Medulla oblongata (tissue), 1 donor: ENCODE data around the gene DGKZ.
"Not testable (repeated sequence)": the region's sequence is repeated elsewhere in the genome, so short reads cannot be mapped to it uniquely, and the experiment has no call there.

Experiments used
- DNase-seq: peaks from one replicate; pipeline ENCODE4 v3.0.0-alpha.2; 2015; ENCODE audit errors: extremely low spot score

The DGKZ gene

GRCh38 chr11:46366260-46366659 lies 19.0 kb downstream of the DGKZ start:
- no peak for DNase-seq

DNA sequence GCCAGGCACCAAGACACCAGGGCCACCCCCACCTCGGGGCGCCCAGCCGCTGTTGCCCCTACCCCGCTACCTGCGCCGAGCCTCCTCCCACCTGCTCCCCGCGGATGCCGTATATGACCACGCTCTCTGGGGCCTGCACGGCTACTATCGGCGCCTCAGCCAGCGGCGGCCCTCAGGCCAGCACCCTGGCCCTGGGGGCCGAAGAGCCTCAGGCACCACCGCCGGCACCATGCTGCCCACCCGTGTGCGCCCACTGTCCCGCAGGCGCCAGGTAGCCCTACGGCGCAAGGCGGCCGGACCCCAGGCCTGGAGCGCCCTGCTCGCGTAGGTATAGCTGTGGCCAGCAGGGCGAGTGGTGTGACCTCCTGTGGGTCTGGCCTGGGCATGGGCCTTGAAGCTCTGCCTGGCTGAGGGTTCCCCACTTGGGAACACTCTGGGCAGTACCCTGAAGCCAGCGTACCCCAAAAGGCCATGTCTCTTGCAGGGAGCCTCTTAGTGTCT lies 19.4 kb downstream of the DGKZ start:
- DNase-seq: no peak

DNA sequence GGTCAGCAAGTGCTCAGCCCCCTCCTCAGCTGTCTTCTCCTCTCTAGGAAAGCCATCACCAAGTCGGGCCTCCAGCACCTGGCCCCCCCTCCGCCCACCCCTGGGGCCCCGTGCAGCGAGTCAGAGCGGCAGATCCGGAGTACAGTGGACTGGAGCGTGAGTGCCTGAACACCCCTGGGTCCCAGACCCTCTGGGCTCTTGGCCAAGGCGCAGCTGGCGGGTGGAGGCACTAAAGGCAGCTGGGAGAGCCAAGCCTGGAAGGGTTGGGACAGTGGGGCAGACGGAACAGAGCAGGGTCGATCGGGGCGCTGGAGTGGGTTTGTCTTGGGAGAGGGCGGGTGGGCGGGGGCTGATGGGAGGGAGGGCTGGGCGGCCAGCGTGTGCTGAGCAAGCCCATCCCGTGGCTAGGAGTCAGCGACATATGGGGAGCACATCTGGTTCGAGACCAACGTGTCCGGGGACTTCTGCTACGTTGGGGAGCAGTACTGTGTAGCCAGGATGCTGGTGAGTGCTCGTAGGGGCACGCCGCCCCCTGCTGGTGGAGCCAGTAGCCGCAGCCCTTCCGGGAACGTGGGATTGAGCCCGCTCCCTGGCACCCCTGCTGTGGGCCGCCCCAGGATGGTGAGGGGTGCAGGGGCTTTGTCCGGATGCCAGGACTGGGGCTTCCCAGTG lies 20.1 kb downstream of the DGKZ start:
- DNase-seq: peak; percentile 72

GRCh38 chr11:46367916-46368267 lies 20.6 kb downstream of the DGKZ start:
- DNase-seq: no peak

DNA sequence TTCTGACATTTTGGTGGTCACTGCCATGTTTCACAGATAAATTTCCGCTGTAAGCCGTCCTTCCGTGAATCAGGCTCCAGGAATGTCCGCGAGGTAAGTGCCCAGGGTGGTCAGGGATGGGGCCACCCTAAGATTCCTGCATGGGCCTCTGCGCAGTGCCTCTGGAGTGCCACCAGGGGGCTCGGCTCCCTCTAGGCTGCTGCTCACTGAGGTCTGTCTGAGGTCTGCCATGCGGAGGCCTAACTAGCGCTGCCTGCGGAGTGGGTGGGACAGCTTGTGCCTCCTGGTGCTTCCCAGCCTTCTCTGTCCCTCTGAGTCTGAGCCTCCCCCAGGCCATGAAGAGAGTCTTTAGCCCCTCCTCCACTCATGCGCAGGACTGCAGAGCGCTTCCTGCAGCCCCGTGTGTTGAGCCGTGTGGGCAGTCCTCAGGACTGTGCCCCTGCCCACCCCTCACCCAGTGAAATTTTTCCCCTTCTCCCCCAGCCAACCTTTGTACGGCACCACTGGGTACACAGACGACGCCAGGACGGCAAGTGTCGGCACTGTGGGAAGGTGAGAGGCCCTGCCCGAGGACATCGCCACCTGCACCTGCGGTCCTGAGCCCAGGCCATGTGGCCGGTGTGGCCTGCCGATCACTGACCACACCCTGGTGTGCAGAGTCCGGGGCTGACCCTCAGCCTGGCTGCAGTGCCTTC lies 22.3 kb downstream of the DGKZ start:
- no peak for DNase-seq

DNA sequence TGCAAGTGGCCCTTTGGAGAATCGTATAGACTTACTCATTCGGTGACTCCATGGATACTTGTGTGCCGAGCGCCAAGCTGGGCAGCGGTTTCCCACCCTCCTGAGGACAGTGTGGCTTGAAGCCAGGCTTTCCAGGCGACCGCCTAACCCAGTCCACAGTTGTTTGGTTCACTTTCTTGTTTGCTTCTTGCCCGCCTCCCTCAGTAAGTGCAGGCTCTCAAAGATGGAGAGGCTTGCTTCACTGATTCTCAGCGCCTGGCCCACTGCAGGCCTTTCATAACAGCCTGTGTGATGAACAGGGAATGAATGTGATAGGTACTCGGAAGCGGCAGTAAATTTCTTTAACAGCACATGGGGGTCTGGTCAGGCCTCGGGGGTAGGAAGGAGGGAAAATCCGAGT lies 23.0 kb downstream of the DGKZ start:
- no peak for DNase-seq

DNA sequence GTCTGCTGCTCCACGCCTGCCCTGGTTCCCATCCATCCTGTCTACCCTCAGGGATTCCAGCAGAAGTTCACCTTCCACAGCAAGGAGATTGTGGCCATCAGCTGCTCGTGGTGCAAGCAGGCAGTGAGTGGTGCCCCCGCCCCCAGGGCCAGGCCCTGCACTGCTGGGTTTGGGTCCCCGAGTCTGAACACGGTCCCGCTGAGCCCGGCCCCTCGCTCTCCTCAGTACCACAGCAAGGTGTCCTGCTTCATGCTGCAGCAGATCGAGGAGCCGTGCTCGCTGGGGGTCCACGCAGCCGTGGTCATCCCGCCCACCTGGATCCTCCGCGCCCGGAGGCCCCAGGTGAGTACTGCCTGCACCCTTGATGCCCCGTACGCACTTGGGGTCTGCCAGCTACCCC lies 24.0 kb downstream of the DGKZ start:
- not testable (repeated sequence) for DNase-seq

- DNase-seq: no peak
Observed at GRCh38 chr11:46372086-46372485, 24.8 kb downstream of the DGKZ start.

GRCh38 chr11:46372501-46372900 lies 25.2 kb downstream of the DGKZ start:
- DNase-seq: not testable (repeated sequence)

DNA sequence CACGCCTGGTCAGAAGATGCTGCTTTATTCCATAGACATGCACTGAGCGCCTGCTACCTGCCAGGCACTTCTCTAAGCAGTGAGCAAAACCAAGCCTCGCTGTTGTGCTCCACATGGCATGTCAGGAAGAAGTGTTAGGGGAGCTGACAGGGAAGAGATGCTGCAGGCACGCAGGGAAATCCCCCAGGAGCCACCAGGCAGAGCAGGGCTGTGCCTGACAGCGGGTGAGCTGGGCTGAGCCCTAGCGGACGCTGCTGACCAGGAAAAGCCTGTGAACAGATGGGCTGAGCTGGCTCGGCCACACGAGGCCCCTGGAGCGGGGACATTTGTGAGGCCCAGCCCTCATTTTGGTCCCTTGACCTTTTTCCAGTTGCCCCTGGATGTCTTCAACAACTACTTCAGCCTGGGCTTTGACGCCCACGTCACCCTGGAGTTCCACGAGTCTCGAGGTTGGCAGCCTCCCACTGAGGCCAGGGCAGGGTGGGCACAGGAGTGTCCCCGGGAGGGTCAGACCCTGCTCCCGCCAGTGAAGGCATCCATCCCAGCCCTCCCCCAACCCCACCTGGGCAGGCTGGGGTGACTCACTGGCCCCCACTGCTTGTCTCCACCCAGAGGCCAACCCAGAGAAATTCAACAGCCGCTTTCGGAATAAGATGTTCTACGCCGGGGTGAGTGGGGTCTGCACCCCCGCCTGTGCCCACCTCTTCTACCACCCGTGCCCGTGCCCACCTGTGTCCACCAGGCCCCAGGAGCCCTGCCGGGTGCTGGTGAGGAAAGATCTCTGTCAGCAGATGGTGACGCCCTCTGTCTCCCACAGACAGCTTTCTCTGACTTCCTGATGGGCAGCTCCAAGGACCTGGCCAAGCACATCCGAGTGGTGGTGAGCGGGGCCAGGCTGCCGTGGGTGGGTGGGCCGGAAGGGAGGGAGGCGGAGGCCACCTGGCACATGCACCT lies 26.8 kb downstream of the DGKZ start:
- DNase-seq: no peak

- no peak for DNase-seq
Observed at GRCh38 chr11:46374815-46375214, 27.6 kb downstream of the DGKZ start.

DNA sequence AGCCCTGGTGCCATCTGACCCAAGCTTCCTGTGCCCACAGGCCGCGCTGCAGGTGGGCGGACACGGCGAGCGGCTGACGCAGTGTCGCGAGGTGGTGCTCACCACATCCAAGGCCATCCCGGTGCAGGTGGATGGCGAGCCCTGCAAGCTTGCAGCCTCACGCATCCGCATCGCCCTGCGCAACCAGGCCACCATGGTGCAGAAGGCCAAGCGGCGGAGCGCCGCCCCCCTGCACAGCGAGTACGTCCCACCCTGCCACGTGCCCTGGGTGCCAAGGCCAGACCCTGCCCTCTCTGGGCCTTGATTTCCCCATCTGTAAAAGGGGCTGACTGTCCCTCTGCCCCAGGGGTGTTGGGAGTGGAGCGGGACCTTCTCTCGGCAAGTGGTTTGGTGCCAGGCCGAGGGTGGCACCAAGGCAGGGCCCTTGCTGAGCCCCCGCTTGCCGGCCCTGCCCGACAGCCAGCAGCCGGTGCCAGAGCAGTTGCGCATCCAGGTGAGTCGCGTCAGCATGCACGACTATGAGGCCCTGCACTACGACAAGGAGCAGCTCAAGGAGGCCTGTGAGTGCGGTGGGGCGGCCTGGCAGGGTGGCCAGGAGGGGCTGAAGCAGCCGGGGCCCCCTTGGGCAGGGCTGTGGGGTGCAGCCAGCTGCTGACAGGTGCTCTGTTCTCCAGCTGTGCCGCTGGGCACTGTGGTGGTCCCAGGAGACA lies 28.3 kb downstream of the DGKZ start:
- DNase-seq: no peak

DNA sequence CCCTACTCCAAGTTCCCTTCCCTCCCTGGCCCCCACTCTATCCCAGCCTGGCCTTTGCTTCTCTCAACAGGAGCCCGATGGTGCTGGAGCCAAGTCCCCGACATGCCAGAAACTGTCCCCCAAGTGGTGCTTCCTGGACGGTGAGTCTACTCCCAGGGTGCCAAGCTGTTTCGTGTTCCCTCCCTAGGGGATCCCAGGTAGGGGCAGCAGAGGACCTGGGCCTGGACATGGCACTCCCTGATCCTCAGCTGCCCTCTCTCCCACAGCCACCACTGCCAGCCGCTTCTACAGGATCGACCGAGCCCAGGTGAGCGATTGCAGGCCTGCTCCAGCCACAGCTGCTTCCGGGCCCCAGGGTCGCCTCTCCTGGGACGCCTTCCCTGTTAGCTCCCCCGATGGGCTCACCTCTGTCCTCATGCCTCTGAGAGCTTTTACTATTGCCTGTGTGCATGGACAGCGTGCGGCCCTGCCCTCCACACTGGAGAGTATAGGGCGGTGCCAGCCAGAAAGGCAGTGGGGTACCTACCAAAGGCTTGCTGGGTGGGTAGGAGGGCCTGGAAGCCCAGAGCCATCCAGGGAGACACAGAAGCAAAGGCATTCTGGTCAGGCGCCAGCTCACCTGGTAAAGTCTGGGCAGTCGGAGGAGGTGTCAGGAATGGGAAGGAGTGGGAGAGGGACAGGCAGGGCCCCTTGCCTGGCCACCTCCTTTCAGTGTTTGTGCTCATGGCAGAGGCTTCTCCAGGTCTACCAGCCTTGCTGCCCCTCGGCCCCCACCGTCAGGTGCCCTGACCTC lies 29.2 kb downstream of the DGKZ start:
- no peak for DNase-seq

DNA sequence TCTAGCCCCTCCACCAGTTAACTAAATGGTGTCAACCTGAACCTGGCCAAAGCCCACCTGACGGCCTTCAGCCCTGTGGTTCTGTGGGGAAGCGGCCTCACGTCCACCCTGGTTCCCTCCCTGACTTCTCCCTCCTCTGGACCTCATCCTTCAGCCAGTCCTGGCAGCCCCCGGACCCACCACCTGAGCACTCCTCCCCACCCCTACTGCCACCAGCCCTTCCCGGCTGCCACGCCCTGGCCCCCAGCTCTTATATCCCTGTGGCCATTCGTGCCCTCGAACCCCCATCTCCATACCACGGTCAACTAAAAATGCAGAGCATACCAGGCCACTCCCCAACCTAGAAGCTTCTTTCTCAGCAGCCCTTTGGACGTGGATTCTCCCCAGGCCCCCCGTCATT lies 30.0 kb downstream of the DGKZ start:
- no peak for DNase-seq

GRCh38 chr11:46377831-46378230 lies 30.6 kb downstream of the DGKZ start:
- no peak for DNase-seq

DNA sequence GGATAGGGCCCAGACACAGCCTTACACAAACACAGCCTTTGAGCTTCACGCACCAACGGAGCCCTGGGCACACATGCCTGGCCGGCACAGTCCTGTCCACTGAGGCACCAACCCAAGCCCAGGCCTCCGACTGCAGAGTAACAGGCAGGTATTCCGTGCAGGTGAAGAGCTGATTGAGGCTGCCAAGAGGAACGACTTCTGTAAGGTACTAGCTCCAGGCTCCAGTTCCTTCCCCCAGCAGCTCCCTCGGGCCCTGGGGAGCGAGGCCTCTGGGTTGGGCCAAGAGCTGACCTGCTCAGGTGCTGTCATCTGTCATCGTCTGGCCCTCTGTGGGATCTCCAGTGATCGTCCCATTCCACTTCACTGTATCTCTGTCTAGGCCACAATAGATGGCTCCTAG lies 31.0 kb downstream of the DGKZ start:
- no peak for DNase-seq

- DNase-seq: no peak
Observed at GRCh38 chr11:46378811-46379481, 31.7 kb downstream of the DGKZ start.

DNA sequence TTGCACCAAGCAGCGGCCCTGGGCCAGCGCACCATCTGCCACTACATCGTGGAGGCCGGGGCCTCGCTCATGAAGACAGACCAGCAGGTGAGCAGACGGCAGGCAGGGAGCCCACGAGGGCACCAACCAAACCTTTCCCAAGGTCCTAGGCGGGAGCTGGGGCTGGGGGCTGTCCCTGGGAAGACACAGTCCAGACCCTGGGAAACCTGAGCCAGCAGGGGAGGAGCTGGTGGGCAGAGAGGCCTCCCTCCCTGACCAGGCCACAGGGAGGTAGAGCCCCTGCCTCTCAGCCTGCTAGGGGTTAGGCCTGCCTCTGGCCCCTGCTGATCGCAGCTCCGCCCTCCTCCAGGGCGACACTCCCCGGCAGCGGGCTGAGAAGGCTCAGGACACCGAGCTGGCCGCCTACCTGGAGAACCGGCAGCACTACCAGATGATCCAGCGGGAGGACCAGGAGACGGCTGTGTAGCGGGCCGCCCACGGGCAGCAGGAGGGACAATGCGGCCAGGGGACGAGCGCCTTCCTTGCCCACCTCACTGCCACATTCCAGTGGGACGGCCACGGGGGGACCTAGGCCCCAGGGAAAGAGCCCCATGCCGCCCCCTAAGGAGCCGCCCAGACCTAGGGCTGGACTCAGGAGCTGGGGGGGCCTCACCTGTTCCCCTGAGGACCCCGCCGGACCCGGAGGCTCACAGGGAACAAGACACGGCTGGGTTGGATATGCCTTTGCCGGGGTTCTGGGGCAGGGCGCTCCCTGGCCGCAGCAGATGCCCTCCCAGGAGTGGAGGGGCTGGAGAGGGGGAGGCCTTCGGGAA lies 32.4 kb downstream of the DGKZ start:
- DNase-seq: not testable (repeated sequence)

DNA sequence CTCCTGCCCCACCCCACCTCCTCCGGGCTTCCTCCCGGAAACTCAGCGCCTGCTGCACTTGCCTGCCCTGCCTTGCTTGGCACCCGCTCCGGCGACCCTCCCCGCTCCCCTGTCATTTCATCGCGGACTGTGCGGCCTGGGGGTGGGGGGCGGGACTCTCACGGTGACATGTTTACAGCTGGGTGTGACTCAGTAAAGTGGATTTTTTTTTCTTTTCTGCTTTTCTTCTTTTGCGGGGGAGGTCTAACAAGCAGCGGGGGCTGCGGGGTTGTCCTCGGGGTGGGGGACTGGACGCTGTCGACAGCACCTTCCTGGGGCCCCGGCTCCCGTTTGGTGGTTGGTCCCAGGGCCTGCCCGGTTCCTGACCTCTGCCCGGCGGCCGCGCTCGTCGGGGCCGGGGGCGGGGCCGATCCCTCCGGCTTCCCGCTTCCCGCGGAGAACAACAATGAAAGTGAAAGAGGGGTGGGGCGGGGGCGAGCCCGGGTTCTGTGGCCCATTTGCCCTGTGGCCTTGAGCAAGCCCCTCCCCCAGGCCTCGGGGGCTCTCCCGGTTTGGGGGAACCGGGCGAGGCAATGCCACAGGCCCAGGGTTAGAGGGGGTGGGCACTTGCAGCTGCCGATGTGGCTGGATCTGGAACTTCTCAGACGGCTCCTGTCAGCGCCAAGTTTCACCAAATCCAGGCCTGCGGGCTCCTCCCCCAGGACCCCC lies 33.2 kb downstream of the DGKZ start:
- DNase-seq: no peak
